BLaER1 (cell line): ENCODE measurements around the gene RBKS.

Experiments used
- H3K27ac ChIP-seq: shearing (Covaris generic); formaldehyde crosslinking; 2 replicates; pipeline ENCODE4 v1.8.1; 2022
- H3K27me3 ChIP-seq: shearing (Covaris generic); formaldehyde crosslinking; 2 replicates; pipeline ENCODE4 v1.8.1; 2022
- H3K36me3 ChIP-seq: shearing (Covaris generic); formaldehyde crosslinking; 2 replicates; pipeline ENCODE4 v1.8.1; 2022
- H3K4me1 ChIP-seq: shearing (Covaris generic); formaldehyde crosslinking; 2 replicates; pipeline ENCODE4 v1.8.1; 2022
- H3K4me2 ChIP-seq: shearing (Covaris generic); formaldehyde crosslinking; 2 replicates; pipeline ENCODE4 v1.8.1; 2022
- H3K4me3 ChIP-seq: shearing (Covaris generic); formaldehyde crosslinking; 2 replicates; pipeline ENCODE4 v1.8.1; 2022
- H3K9ac ChIP-seq: shearing (Covaris generic); formaldehyde crosslinking; 2 replicates; pipeline ENCODE4 v1.8.1; 2022
- H3K9me3 ChIP-seq: shearing (Covaris generic); formaldehyde crosslinking; 2 replicates; pipeline ENCODE4 v1.8.1; 2022
- H4K20me1 ChIP-seq: shearing (Covaris generic); formaldehyde crosslinking; 2 replicates; pipeline ENCODE4 v1.8.1; 2022
- Cebpa-rat ChIP-seq: shearing (Covaris generic); IDR thresholded peaks from 2 replicates; pipeline ENCODE4 v1.8.1; 2022

The RBKS gene

GRCh38 chr2:27842894-27843293, 47.3 kb downstream of the RBKS start:
- Histone ChIP-seq H3K9me3 (no peaks in the 10 kb centered on the region), H3K27me3 (no peaks in the 10 kb centered on the region), H3K4me2 (no peak overlapping the region), H3K4me1 (no peaks in the 10 kb centered on the region), H3K27ac (no peak overlapping the region), H3K9ac (no peak overlapping the region), H3K36me3 (no peaks in the 10 kb centered on the region), H3K4me3 (no peak overlapping the region), H4K20me1 (no peaks in the 10 kb centered on the region)
- no peak for TF ChIP-seq Cebpa-rat

DNA sequence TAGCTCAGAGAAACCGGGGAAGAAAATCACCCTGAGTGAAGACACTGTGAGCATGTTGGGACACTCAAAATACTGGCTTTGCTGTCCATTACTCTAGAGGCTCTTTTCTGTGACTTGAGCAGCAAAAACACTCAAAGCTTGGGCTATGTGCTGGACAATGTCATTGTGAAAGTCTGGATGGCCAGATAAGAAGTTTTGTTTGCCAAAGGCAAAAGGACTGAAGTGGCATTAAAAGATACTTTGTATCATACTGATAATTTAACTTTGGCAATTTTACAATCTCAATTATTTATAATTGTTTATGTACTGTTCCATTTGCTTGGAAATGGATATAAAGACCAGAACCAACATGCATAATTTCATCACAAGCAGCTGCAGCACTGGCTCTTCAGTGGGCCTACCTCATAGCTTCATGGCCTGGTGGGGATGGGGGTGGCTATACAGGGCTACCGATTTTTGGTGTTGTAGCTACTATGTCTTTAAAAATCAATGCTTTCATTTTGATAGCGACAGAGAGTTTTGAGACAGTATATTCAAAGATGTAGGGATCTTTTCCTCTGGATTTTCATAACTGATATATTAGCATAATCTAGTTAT, 51.1 kb downstream of the RBKS start:
- no peak for TF ChIP-seq Cebpa-rat
- H3K4me2 ChIP-seq, result no peak overlapping the region
- H3K27me3 ChIP-seq, result no peaks in the 10 kb centered on the region
- peaks cover 8% of the 10 kb centered on the region for H3K9me3 ChIP-seq
- no peaks in the 10 kb centered on the region for H4K20me1 ChIP-seq
- H3K36me3 ChIP-seq, result no peaks in the 10 kb centered on the region
- H3K4me3 ChIP-seq, result no peak overlapping the region
- H3K4me1 ChIP-seq, result no peaks in the 10 kb centered on the region
- no peak overlapping the region for H3K9ac ChIP-seq
- H3K27ac ChIP-seq, result no peak overlapping the region

- H3K27ac ChIP-seq, result no peak overlapping the region
These were observed 51.7 kb downstream of the RBKS start for GRCh38 chr2:27838502-27838901.

DNA sequence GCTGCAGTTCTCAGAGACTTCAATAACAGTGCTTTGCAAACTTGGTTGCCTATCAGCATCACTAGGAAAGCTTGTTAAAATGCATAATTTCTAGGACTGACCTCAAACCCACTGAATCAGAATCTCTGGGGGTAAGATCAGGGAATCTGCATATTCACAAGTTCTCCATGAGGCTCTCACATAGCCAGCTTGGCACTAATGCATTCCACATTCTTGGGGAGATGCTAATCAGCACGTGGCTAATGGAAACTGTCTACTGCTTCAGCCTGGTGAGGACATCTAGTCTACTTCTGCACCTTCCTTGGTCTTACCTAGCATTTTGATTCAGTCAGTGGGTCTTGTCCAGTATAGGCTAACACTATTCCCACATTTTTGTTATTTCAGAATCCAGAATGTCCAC, 56.3 kb downstream of the RBKS start:
- no peaks in the 10 kb centered on the region for H4K20me1 ChIP-seq
- no peak overlapping the region for H3K4me3 ChIP-seq
- H3K9ac ChIP-seq, result no peak overlapping the region
- no peaks in the 10 kb centered on the region for H3K36me3 ChIP-seq
- H3K4me1 ChIP-seq, result peaks cover 39% of the 10 kb centered on the region
- H3K27me3 ChIP-seq, result no peaks in the 10 kb centered on the region
- H3K9me3 ChIP-seq, result peaks cover 14% of the 10 kb centered on the region
- H3K27ac ChIP-seq, result no peak overlapping the region
- no peak for TF ChIP-seq Cebpa-rat
- H3K4me2 ChIP-seq, result no peak overlapping the region

More at GRCh38 chr2:27838502-27838901, 51.7 kb downstream of the RBKS start:
- TF ChIP-seq Cebpa-rat, result no peak
- H3K36me3 ChIP-seq, result no peaks in the 10 kb centered on the region
- H3K4me3 ChIP-seq, result no peak overlapping the region
- no peaks in the 10 kb centered on the region for H3K4me1 ChIP-seq
- no peaks in the 10 kb centered on the region for H3K27me3 ChIP-seq
- H3K4me2 ChIP-seq, result no peak overlapping the region
- H4K20me1 ChIP-seq, result no peaks in the 10 kb centered on the region
- peaks cover 8% of the 10 kb centered on the region for H3K9me3 ChIP-seq
- H3K9ac ChIP-seq, result no peak overlapping the region

DNA sequence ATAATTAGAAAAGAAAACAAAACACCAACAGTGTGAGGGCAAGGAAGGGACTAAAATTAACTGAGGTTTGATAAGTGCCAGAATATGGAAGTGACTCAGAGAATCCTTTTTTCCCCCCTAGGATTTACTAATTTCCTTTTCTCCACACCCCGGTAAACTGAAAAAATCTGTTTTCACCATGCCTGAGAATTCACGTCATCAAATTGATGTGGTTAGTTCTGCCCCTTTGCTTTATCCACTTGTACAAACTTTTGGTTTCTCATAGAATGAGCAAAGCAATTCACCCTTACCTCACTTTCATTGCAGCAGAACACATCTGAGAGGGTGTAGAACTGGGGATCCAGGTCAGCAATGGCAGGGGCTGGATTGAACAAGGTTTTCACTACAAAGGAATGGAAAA, 57.8 kb downstream of the RBKS start:
- Histone ChIP-seq H3K4me1 (peaks cover 40% of the 10 kb centered on the region), H3K9ac (no peak overlapping the region), H3K27ac (no peak overlapping the region), H3K9me3 (peaks cover 14% of the 10 kb centered on the region), H3K27me3 (no peaks in the 10 kb centered on the region), H3K36me3 (no peaks in the 10 kb centered on the region), H3K4me2 (peak overlapping the region; percentile 23), H3K4me3 (no peak overlapping the region), H4K20me1 (no peaks in the 10 kb centered on the region)
- no peak for TF ChIP-seq Cebpa-rat

DNA sequence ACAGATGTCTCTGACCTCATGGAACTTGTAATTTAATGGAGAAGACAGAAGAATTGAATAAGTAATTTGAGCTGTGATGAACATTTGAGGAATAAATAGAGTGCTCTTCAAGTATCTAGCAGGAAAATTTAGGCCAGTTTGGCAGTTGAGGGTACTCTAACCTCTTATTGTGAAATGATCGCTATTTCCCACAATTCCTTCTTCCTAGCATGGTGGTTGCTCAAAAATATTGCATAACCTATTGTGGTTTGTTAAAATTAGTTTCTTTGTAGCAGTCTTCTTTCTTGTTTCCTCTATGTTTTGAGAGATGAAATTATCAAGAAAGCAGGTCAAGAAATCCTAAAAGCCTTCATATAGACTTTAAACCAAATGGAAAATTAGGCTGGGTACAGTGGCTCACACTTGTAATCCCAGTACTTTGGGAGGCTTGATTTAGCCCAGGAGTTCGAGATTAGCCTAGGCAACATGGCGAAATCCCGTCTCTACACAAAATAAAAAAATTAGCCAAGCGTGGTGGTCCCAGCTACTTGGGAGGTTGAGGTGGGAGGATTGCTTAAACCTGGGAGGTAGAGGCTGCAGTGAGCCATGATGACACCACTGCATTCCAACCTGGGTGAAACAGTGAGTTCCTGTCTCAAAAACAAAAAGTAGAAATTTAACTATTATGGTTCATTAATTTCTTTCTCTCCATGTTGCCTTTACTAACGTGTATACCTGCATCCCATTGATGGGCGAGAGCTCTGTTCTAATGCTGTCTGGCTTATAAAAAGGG, 58.7 kb downstream of the RBKS start:
- Histone ChIP-seq H3K36me3 (no peaks in the 10 kb centered on the region), H3K27ac (no peak overlapping the region), H3K4me3 (no peak overlapping the region), H4K20me1 (no peaks in the 10 kb centered on the region), H3K9ac (no peak overlapping the region), H3K9me3 (peaks cover 6% of the 10 kb centered on the region; the same call in 1 of the 2 replicates), H3K4me2 (peak overlapping the region; percentile 23), H3K27me3 (no peaks in the 10 kb centered on the region), H3K4me1 (peaks cover 40% of the 10 kb centered on the region)
- no peak for TF ChIP-seq Cebpa-rat

DNA sequence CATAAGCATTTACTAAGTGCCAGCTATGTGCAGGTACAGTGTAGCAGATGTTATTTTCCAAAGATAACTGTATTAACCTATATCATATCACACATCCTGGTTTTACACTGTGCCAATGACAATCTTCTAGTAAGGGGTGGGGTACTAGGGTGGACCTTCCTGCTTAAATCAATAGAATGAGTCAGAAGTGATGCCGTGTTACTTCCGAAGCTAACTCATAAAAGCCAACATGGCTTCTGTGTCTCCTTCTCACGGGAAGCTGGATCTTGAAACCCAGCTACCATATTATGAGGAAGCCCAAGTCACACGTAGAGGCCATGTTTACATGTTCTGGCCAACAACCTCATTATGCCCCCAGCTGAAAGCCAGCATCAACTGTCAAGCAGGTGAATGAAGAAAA, 59.5 kb downstream of the RBKS start:
- Histone ChIP-seq H3K27me3 (no peaks in the 10 kb centered on the region), H3K4me3 (no peak overlapping the region), H3K27ac (no peak overlapping the region), H3K9ac (no peak overlapping the region), H3K4me2 (peak overlapping the region; percentile 23; the same call in 1 of the 2 replicates), H3K4me1 (peaks cover 40% of the 10 kb centered on the region), H3K36me3 (no peaks in the 10 kb centered on the region), H4K20me1 (no peaks in the 10 kb centered on the region), H3K9me3 (peaks cover 6% of the 10 kb centered on the region; the same call in 1 of the 2 replicates)
- no peak for TF ChIP-seq Cebpa-rat

DNA sequence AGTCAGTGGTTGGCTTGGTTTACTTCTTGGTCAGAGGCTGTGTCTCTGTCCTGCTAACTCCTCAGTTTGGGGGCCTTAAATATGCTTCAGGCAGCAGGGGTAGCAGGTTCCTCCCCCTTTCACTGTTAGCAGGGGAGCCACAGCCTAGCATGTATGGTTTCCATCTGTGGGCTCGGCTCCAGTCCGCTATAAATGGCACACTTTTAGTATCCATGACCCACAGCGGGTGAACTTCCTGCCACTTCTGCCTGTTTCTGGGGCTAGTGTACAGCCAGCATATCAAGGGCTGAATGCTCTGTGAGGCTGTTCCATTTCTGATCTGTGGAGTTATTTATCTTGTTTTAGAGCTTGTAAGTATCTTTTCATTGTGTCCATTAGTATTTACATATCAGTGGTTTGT, 60.4 kb downstream of the RBKS start:
- H3K27ac ChIP-seq, result no peak overlapping the region
- H3K4me2 ChIP-seq, result peak overlapping the region; percentile 51
- no peak overlapping the region for H3K9ac ChIP-seq

GRCh38 chr2:27828305-27828704, 61.9 kb downstream of the RBKS start:
- Histone ChIP-seq H3K27me3 (no peaks in the 10 kb centered on the region), H4K20me1 (no peaks in the 10 kb centered on the region), H3K4me1 (peaks cover 44% of the 10 kb centered on the region), H3K4me2 (no peak overlapping the region), H3K4me3 (no peak overlapping the region), H3K9ac (no peak overlapping the region), H3K36me3 (no peaks in the 10 kb centered on the region), H3K9me3 (peaks cover 15% of the 10 kb centered on the region), H3K27ac (no peak overlapping the region)
- TF ChIP-seq Cebpa-rat, result no peak

More for the DNA sequence above, 60.4 kb downstream of the RBKS start:
- H3K9me3 ChIP-seq, result peaks cover 8% of the 10 kb centered on the region
- peaks cover 40% of the 10 kb centered on the region for H3K4me1 ChIP-seq
- H3K27me3 ChIP-seq, result no peaks in the 10 kb centered on the region
- TF ChIP-seq Cebpa-rat, result no peak
- H3K36me3 ChIP-seq, result no peaks in the 10 kb centered on the region
- no peak overlapping the region for H3K4me3 ChIP-seq
- H4K20me1 ChIP-seq, result no peaks in the 10 kb centered on the region

GRCh38 chr2:27824401-27824800, 65.8 kb downstream of the RBKS start:
- Histone ChIP-seq H3K27me3 (no peaks in the 10 kb centered on the region), H3K27ac (no peak overlapping the region), H3K4me2 (no peak overlapping the region), H3K9me3 (peaks cover 9% of the 10 kb centered on the region), H4K20me1 (no peaks in the 10 kb centered on the region), H3K36me3 (no peaks in the 10 kb centered on the region), H3K9ac (no peak overlapping the region), H3K4me1 (peaks cover 20% of the 10 kb centered on the region), H3K4me3 (no peak overlapping the region)
- no peak for TF ChIP-seq Cebpa-rat
